ENCODE data around the gene KLHL42.

Gene KLHL42

DNA sequence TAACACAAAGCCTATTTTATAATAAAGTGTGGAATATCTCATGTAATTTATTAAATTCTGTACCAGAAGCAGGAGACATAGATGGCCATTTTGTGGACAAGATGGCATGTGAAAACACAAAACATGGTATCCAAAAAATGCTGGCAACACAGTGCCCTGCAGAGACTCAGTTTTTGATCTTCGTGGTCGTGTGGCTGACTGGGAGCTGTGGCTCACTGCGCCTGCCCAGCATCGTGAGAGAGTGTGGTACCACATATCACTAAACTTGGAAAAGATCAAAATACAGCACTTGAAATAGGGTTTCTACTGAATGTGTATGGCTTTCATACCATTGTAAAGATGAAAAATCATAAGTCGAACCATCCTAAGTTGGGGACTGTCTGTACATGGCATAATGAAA is 43.0 kb downstream of the KLHL42 start:
- H3K4me3 ChIP-seq (ENCODE audit: low read length): no peak overlapping the region
- DNase-seq (ENCODE audit: low read depth): no peak
- TF ChIP-seq, protein P1, sequence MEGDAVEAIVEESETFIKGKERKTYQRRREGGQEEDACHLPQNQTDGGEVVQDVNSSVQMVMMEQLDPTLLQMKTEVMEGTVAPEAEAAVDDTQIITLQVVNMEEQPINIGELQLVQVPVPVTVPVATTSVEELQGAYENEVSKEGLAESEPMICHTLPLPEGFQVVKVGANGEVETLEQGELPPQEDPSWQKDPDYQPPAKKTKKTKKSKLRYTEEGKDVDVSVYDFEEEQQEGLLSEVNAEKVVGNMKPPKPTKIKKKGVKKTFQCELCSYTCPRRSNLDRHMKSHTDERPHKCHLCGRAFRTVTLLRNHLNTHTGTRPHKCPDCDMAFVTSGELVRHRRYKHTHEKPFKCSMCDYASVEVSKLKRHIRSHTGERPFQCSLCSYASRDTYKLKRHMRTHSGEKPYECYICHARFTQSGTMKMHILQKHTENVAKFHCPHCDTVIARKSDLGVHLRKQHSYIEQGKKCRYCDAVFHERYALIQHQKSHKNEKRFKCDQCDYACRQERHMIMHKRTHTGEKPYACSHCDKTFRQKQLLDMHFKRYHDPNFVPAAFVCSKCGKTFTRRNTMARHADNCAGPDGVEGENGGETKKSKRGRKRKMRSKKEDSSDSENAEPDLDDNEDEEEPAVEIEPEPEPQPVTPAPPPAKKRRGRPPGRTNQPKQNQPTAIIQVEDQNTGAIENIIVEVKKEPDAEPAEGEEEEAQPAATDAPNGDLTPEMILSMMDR (conservative IDR thresholded peaks at IDR 0.05; ENCODE audit: low read length): no peak

DNA sequence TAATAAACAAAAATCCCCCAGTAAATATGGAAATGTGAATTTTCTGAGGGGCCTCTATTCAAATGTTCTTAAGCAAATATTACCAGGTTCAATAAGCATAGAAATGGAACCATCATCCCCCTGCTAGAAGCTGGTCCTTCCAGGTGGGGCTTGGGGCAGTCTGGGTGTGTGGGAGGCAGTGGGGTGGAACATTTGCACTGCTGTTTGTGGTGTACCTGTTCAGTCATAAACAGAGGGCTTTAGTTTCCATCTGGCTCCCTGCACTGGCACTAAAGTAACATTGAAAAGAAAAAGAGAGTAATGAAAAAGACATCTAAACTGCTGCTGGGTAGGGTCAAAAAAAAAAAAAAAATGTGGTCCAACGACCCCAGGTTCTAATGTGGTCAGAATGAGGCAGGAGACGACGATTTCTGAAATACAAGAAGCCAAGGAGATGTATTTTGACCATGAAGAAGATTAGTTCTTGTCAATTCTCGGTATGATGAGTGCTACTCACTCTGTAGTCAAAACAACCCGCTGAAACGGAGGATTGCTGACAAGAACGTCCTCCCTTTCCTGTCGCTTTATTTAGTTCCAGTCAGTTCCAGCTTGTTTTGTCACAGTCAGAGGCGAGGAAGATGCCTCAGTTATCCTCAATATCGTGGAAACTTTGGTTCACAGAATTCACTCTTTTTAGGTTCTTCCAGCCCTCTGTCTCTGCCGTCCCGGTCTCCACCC is 44.3 kb downstream of the KLHL42 start:
- TF ChIP-seq, protein P1 (conservative IDR thresholded peaks at IDR 0.05; ENCODE audit: low read length): no peak
- no peak overlapping the region for H3K4me3 ChIP-seq (ENCODE audit: low read length)
- no peak for DNase-seq (ENCODE audit: low read depth)

DNA sequence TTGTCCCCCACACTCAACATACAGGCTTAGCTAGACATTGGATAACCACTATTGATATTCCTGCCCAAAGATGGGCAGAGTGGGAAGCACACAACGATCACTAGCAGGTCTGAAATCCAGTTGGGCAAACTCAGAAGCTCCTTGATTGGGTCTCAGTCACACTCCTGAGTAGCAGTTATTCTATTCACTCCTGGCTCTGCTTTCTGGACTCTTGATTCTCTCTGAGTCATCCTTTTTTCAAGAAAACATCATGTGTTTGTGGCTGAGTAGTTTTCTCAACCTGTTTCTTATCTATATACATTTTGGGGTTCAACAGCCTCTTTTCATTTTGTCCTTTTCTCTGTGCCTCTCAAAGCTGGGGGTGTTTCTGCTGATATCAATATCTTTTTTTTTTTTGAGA is 46.0 kb downstream of the KLHL42 start:
- H3K4me3 ChIP-seq (ENCODE audit: low read length): no peak overlapping the region
- no peak for DNase-seq (ENCODE audit: low read depth)
- TF ChIP-seq, protein P1 (conservative IDR thresholded peaks at IDR 0.05; ENCODE audit: low read length): no peak

DNA sequence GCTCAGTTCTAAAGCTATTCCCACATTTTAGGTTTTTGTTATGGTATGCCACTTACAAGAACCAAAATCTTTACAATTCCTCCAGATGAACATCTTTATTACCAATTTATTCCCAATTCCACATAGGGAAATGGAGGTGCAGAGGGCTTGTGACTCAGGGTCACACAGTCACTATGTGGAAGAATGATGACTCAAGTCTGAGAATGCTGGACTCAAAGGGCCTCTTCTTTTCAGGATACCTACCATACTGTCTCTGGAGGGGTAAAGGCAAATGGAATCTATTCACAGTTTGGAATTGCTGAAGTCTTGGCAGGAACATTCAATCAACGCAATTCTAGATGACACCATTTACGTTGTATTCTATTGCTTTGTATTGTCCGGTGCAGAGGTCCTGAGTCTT is 48.2 kb downstream of the KLHL42 start:
- DNase-seq (ENCODE audit: low read depth): peak; percentile 6
- H3K4me3 ChIP-seq (ENCODE audit: low read length): no peak overlapping the region
- TF ChIP-seq, protein P1 (conservative IDR thresholded peaks at IDR 0.05; ENCODE audit: low read length): no peak

DNA sequence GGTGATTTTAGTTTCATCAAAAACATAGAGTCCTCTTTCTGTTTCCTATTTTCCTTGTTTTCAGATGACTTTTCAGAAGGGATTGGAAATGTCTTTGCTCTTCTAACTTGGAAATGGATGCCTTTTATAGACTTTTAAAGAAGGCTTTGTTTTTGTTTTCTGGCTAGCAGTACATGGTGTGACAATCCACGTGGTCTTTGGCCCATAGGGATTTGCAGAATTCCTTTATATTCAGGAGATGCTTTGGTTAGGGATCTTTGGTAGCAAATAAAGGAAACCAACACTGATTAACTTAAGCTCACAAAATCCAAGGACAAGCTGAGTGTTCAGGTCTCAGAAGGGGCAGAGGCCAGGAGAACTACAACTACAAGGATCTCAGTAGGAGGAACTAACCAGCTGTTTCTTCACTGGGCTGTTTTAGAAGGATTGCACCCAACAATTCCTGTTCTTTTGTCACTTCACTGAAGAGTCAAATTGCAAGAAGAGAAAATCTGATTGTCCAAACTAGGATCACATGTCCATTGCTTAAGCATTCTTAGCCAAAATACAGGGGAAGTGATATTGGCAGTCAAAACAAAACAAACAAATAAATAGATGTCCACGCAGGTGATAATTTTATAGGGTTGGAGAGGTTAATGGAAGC is 58.6 kb downstream of the KLHL42 start:
- no peak for DNase-seq (ENCODE audit: low read depth)
- TF ChIP-seq, protein P1 (conservative IDR thresholded peaks at IDR 0.05; ENCODE audit: low read length): no peak
- H3K4me3 ChIP-seq (ENCODE audit: low read length): no peak overlapping the region

DNA sequence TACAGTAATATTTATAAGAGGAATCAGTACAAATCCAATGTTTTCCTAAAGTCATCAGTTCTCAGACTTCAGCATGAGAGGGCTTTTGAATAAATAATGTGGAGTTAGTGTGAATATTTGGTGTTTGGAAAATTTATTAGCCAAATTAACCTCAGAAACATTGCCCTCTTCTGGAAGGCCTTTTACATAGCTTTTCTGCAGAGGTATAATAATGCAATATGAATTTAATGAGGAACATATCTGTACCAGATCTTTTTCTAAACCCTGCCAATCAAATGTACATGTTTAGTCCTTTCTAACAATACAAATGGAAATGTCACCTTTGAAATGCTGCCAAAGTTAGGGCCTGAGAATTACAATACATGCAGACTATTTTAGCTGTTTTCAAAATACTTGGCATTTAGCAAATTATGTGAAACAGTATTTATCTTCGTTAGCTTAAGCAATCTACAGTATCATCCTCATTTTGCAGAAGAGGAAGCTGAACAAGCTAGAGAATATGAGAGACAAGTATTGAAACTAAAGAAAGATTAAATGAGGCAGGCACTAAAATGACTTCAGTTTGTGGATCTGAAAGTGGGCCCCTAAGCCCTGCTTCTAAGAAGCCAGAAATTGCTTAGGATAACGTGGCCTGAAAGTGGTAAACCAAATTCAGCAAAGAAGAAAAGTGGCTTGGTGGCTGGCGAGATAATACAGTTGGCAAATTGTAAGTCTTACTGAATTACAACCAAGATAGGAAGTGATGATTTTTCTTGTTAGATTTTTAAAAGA is 60.4 kb downstream of the KLHL42 start:
- no peak for DNase-seq (ENCODE audit: low read depth)
- TF ChIP-seq, protein P1 (conservative IDR thresholded peaks at IDR 0.05; ENCODE audit: low read length): peak; percentile 58
- no peak overlapping the region for H3K4me3 ChIP-seq (ENCODE audit: low read length)

Measured in AG10803 (cell line).